ENCODE data around the gene PHC2. TPM values are rescaled to one million over a fixed set of nuclear protein-coding genes. Genes with fewer than 3 reads are reported as not detected.

PHC2 gene
- total and polyA plus RNA-seq, 2 of the 13 experiments (the other 11 are each of a cell fraction or from before 2014, with no cell fraction given), result 52.5 to 84.9 TPM

DNA sequence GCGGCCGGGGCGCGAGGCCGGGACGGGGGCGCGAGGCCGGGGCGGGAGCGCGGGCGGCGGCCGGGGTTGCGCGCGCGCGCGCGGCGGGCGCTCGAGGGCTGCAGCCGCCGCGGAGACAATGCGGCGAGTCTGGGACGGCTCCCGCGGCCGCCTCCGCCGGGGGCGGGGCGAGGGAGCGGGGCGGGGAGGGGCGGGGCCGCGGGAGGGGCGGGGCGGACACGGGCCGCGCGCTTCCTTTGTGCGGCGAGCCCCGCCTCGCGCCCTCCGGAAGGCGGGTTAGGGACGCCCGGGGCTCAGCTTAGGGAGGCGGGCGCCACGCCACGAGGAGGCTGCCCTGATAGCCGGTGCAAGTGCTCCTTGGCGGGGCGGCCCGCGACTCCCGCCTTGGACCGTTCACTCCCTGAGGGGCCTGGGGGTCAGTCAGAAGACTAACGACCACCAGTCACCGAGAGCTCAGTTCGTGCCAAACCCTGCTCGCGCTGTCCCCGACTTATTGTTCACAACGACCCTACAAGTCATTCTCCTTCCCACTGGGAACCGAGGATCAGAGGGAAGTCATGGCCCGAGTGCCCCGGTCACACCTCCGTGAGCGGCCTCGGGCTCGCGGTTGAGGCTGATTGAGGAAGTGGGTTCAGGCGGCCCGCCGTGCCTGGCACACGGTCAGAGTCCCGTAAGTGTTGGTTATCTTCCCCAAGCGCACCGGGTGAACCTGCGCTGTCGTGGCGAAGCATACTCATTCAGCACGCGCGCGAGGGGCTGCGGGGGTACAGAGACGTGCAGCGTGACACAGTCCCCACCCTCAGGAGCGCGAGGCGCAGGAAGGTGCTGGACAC is 80.9 kb downstream of the PHC2 start (continued):
- no peak for TF ChIP-seq SRSF1 (optimal IDR thresholded peaks at IDR 0.05; ENCODE audit: low read depth, low read length)
- peak; percentile 23; the same call in 1 of the 2 replicates for TF ChIP-seq SMAD1 (CRISPR knock-in tag; IDR thresholded peaks at IDR 0.05; ENCODE audit: borderline replicate concordance, low read depth)
- no peak for TF ChIP-seq ZNF780A (CRISPR knock-in tag; IDR thresholded peaks at IDR 0.05)
- TF ChIP-seq, protein P1, sequence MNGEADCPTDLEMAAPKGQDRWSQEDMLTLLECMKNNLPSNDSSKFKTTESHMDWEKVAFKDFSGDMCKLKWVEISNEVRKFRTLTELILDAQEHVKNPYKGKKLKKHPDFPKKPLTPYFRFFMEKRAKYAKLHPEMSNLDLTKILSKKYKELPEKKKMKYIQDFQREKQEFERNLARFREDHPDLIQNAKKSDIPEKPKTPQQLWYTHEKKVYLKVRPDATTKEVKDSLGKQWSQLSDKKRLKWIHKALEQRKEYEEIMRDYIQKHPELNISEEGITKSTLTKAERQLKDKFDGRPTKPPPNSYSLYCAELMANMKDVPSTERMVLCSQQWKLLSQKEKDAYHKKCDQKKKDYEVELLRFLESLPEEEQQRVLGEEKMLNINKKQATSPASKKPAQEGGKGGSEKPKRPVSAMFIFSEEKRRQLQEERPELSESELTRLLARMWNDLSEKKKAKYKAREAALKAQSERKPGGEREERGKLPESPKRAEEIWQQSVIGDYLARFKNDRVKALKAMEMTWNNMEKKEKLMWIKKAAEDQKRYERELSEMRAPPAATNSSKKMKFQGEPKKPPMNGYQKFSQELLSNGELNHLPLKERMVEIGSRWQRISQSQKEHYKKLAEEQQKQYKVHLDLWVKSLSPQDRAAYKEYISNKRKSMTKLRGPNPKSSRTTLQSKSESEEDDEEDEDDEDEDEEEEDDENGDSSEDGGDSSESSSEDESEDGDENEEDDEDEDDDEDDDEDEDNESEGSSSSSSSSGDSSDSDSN (CRISPR knock-in tag; IDR thresholded peaks at IDR 0.05), result peak; percentile 54; the same call in 1 of the 2 replicates
- no peak for TF ChIP-seq MED8 (CRISPR knock-in tag; IDR thresholded peaks at IDR 0.05; ENCODE audit: insufficient replicate concordance)
- peak; percentile 76 for TF ChIP-seq POLR2AphosphoS5 (IDR thresholded peaks at IDR 0.05; ENCODE audit: low read depth, low read length)
- peak; percentile 84; the same call in 1 of the 2 replicates for TF ChIP-seq NRL (CRISPR knock-in tag; IDR thresholded peaks at IDR 0.05; ENCODE audit: borderline replicate concordance)
- TF ChIP-seq, protein P2, sequence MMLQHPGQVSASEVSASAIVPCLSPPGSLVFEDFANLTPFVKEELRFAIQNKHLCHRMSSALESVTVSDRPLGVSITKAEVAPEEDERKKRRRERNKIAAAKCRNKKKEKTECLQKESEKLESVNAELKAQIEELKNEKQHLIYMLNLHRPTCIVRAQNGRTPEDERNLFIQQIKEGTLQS (CRISPR knock-in tag; IDR thresholded peaks at IDR 0.05), result no peak
- no peak for TF ChIP-seq ZFP62 (CRISPR knock-in tag; IDR thresholded peaks at IDR 0.05)
- TF ChIP-seq, protein P3, sequence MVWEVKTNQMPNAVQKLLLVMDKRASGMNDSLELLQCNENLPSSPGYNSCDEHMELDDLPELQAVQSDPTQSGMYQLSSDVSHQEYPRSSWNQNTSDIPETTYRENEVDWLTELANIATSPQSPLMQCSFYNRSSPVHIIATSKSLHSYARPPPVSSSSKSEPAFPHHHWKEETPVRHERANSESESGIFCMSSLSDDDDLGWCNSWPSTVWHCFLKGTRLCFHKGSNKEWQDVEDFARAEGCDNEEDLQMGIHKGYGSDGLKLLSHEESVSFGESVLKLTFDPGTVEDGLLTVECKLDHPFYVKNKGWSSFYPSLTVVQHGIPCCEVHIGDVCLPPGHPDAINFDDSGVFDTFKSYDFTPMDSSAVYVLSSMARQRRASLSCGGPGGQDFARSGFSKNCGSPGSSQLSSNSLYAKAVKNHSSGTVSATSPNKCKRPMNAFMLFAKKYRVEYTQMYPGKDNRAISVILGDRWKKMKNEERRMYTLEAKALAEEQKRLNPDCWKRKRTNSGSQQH (CRISPR knock-in tag; IDR thresholded peaks at IDR 0.05; ENCODE audit: low read depth), result peak; percentile 56
- TF ChIP-seq FIP1L1 (IDR thresholded peaks at IDR 0.05; ENCODE audit: borderline replicate concordance, insufficient read depth, low read depth, low read length), result no peak
- no peak for TF ChIP-seq ZNF570 (CRISPR knock-in tag; IDR thresholded peaks at IDR 0.05; ENCODE audit: borderline replicate concordance)
- TF ChIP-seq, protein P4, sequence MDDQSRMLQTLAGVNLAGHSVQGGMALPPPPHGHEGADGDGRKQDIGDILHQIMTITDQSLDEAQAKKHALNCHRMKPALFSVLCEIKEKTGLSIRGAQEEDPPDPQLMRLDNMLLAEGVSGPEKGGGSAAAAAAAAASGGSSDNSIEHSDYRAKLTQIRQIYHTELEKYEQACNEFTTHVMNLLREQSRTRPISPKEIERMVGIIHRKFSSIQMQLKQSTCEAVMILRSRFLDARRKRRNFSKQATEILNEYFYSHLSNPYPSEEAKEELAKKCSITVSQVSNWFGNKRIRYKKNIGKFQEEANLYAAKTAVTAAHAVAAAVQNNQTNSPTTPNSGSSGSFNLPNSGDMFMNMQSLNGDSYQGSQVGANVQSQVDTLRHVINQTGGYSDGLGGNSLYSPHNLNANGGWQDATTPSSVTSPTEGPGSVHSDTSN (CRISPR knock-in tag; IDR thresholded peaks at IDR 0.05; ENCODE audit: borderline replicate concordance), result 0 out of 2 replicates have a peak, but pooled peaks have one; percentile 17
- no peak for TF ChIP-seq NR1H2 (CRISPR knock-in tag; IDR thresholded peaks at IDR 0.05; ENCODE audit: borderline replicate concordance, low read depth)
- TF ChIP-seq EEA1 (CRISPR knock-in tag; IDR thresholded peaks at IDR 0.05; ENCODE audit: borderline replicate concordance), result no peak
- TF ChIP-seq, protein P5, sequence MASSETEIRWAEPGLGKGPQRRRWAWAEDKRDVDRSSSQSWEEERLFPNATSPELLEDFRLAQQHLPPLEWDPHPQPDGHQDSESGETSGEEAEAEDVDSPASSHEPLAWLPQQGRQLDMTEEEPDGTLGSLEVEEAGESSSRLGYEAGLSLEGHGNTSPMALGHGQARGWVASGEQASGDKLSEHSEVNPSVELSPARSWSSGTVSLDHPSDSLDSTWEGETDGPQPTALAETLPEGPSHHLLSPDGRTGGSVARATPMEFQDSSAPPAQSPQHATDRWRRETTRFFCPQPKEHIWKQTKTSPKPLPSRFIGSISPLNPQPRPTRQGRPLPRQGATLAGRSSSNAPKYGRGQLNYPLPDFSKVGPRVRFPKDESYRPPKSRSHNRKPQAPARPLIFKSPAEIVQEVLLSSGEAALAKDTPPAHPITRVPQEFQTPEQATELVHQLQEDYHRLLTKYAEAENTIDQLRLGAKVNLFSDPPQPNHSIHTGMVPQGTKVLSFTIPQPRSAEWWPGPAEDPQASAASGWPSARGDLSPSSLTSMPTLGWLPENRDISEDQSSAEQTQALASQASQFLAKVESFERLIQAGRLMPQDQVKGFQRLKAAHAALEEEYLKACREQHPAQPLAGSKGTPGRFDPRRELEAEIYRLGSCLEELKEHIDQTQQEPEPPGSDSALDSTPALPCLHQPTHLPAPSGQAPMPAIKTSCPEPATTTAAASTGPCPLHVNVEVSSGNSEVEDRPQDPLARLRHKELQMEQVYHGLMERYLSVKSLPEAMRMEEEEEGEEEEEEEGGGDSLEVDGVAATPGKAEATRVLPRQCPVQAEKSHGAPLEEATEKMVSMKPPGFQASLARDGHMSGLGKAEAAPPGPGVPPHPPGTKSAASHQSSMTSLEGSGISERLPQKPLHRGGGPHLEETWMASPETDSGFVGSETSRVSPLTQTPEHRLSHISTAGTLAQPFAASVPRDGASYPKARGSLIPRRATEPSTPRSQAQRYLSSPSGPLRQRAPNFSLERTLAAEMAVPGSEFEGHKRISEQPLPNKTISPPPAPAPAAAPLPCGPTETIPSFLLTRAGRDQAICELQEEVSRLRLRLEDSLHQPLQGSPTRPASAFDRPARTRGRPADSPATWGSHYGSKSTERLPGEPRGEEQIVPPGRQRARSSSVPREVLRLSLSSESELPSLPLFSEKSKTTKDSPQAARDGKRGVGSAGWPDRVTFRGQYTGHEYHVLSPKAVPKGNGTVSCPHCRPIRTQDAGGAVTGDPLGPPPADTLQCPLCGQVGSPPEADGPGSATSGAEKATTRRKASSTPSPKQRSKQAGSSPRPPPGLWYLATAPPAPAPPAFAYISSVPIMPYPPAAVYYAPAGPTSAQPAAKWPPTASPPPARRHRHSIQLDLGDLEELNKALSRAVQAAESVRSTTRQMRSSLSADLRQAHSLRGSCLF (CRISPR knock-in tag; IDR thresholded peaks at IDR 0.05; ENCODE audit: borderline replicate concordance), result 0 out of 2 replicates have a peak, but pooled peaks have one; percentile 33
- TF ChIP-seq EZH2 (conservative IDR thresholded peaks at IDR 0.05; ENCODE audit: low read depth, low read length), result no peak

All from HepG2 (cell line).